NCI-H82 treated with DMSO at 0.1 percent for 48 hours (cell line): ENCODE measurements around the gene WDR49.

Source experiments
- DNase-seq: peaks from one replicate; lab custom pipeline; 2025; ENCODE audit not compliant: unreplicated experiment; lab: John Stamatoyannopoulos, UW

The WDR49 gene

GRCh38 chr3:167491621-167492020, 162.1 kb downstream of the WDR49 start:
- no peak for DNase-seq

GRCh38 chr3:167489571-167489970, 164.2 kb downstream of the WDR49 start:
- no peak for DNase-seq

GRCh38 chr3:167487556-167487955, 166.2 kb downstream of the WDR49 start:
- no peak for DNase-seq

- DNase-seq: no peak
Observed at GRCh38 chr3:167484551-167484950, 169.2 kb downstream of the WDR49 start.

GRCh38 chr3:167483708-167484475, 169.8 kb downstream of the WDR49 start:
- DNase-seq: peak; percentile 87

GRCh38 chr3:167481164-167481563, 172.6 kb downstream of the WDR49 start:
- no peak for DNase-seq

GRCh38 chr3:167480748-167481147, 173.0 kb downstream of the WDR49 start:
- DNase-seq: no peak

GRCh38 chr3:167473863-167474262, 179.9 kb downstream of the WDR49 start, which contains the start of gene SERPINI2:
Gene SERPINI2 (minus strand): TSS chr3:167474042. CDS start chr3:167471834, 2,208 bp downstream.
- no peak for DNase-seq

- no peak for DNase-seq
Observed at GRCh38 chr3:167469381-167469780, 184.4 kb downstream of the WDR49 start.

- no peak for DNase-seq
Observed at GRCh38 chr3:167467848-167468611, 185.7 kb downstream of the WDR49 start.

- DNase-seq: no peak
Observed at GRCh38 chr3:167466966-167467365, 186.8 kb downstream of the WDR49 start.

- DNase-seq: no peak
Observed at GRCh38 chr3:167456157-167456799, 197.5 kb downstream of the WDR49 start.

GRCh38 chr3:167453815-167454214, 199.9 kb downstream of the WDR49 start:
- no peak for DNase-seq

- DNase-seq: no peak
Observed at GRCh38 chr3:167451282-167451681, 202.5 kb downstream of the WDR49 start.

- DNase-seq: peak; percentile 91
Observed at GRCh38 chr3:167450675-167451074, 203.1 kb downstream of the WDR49 start.

- no peak for DNase-seq
Observed at GRCh38 chr3:167450195-167450594, 203.5 kb downstream of the WDR49 start.

GRCh38 chr3:167445491-167445890, 208.3 kb downstream of the WDR49 start:
- DNase-seq: no peak

GRCh38 chr3:167441256-167441655, 212.5 kb downstream of the WDR49 start:
- DNase-seq: no peak

GRCh38 chr3:167437428-167438139, 216.2 kb downstream of the WDR49 start:
- DNase-seq: no peak
